ENCODE data around the gene TTLL9.
"Not testable (repeated sequence)": the region's sequence is repeated elsewhere in the genome, so short reads cannot be mapped to it uniquely, and the experiment has no call there.

The TTLL9 gene

GRCh38 chr20:31919410-31920155 is 49.1 kb downstream of the TTLL9 start:
- no peak for DNase-seq (ENCODE audit: low spot score)

- DNase-seq (ENCODE audit: low spot score): no peak
These were observed 49.9 kb downstream of the TTLL9 start for GRCh38 chr20:31920275-31920855.

GRCh38 chr20:31921480-31921879 is 51.0 kb downstream of the TTLL9 start:
- DNase-seq (ENCODE audit: low spot score): not testable (repeated sequence)

- DNase-seq (ENCODE audit: low spot score): no peak
These were observed 51.7 kb downstream of the TTLL9 start for GRCh38 chr20:31922181-31922580.

- no peak for DNase-seq (ENCODE audit: low spot score)
These were observed 52.2 kb downstream of the TTLL9 start for GRCh38 chr20:31922588-31922987.

- DNase-seq (ENCODE audit: low spot score): no peak
These were observed 53.2 kb downstream of the TTLL9 start for GRCh38 chr20:31923388-31924331.

- DNase-seq (ENCODE audit: low spot score): no peak
These were observed 54.1 kb downstream of the TTLL9 start for GRCh38 chr20:31924561-31924960.

GRCh38 chr20:31925631-31926030 is 55.2 kb downstream of the TTLL9 start:
- no peak for DNase-seq (ENCODE audit: low spot score)

GRCh38 chr20:31926493-31926892 is 56.1 kb downstream of the TTLL9 start:
- DNase-seq (ENCODE audit: low spot score): no peak

- DNase-seq (ENCODE audit: low spot score): no peak
These were observed 57.3 kb downstream of the TTLL9 start for GRCh38 chr20:31927627-31928159.

- not testable (repeated sequence) for DNase-seq (ENCODE audit: low spot score)
These were observed 59.2 kb downstream of the TTLL9 start for GRCh38 chr20:31929631-31930030.

GRCh38 chr20:31930779-31931178 is 60.3 kb downstream of the TTLL9 start:
- DNase-seq (ENCODE audit: low spot score): no peak

- no peak for DNase-seq (ENCODE audit: low spot score)
These were observed 63.3 kb downstream of the TTLL9 start for GRCh38 chr20:31933698-31934097.

- DNase-seq (ENCODE audit: low spot score): no peak
These were observed 64.1 kb downstream of the TTLL9 start for GRCh38 chr20:31934491-31934890.

- DNase-seq (ENCODE audit: low spot score): no peak
These were observed 64.7 kb downstream of the TTLL9 start for GRCh38 chr20:31934968-31935764.

- DNase-seq (ENCODE audit: low spot score): no peak
These were observed 66.0 kb downstream of the TTLL9 start for GRCh38 chr20:31936420-31936819.

- no peak for DNase-seq (ENCODE audit: low spot score)
These were observed 67.4 kb downstream of the TTLL9 start for GRCh38 chr20:31937820-31938219.

- DNase-seq (ENCODE audit: low spot score): no peak
These were observed 69.2 kb downstream of the TTLL9 start for GRCh38 chr20:31939661-31940060.

- no peak for DNase-seq (ENCODE audit: low spot score)
These were observed 72.6 kb downstream of the TTLL9 start for GRCh38 chr20:31943052-31943471.

- no peak for DNase-seq (ENCODE audit: low spot score)
These were observed 74.9 kb downstream of the TTLL9 start for GRCh38 chr20:31945319-31945718.

- no peak for DNase-seq (ENCODE audit: low spot score)
These were observed 75.4 kb downstream of the TTLL9 start for GRCh38 chr20:31945785-31946184.

GRCh38 chr20:31948008-31948407 is 77.6 kb downstream of the TTLL9 start:
- DNase-seq (ENCODE audit: low spot score): no peak

All from CD4-positive, alpha-beta T cell treated with Interleukin-2 at 100 ng/mL for 4 hours (primary cell).